HEK293T (cell line): Measurements from ENCODE around the gene USF1.

Experiments
- CTCF ChIA-PET: fragments of 350-600 bp; formaldehyde crosslinking; extraction: SDS; loops from one replicate; lab custom pipeline; 2021; ENCODE audit warnings: antibody characterized with exemption, inconsistent platforms; lab: Yijun Ruan, JAX
- POLR2A ChIA-PET: fragments of 350-600 bp; formaldehyde crosslinking; extraction: SDS; loops from one replicate; lab custom pipeline; 2020; ENCODE audit warnings: antibody characterized with exemption, inconsistent platforms; lab: Yijun Ruan, JAX
- DNase-seq: peaks from one replicate; pipeline ENCODE4 v3.0.0; 2012; ENCODE audit warnings: mixed read lengths; ENCODE audit errors: extremely low spot score
- ARNT ChIP-seq: fragments of 450-650 bp; IDR thresholded peaks from 2 replicates; pipeline ENCODE4 v1.6.1; 2017; ENCODE audit warnings: mild to moderate bottlenecking
- BHLHE40 ChIP-seq: fragments of 450-650 bp; IDR thresholded peaks from 2 replicates; pipeline ENCODE4 v1.6.1; 2016; ENCODE audit warnings: mild to moderate bottlenecking, moderate library complexity, borderline replicate concordance
- CTBP1 ChIP-seq: fragments of 450-650 bp; IDR thresholded peaks from 2 replicates; pipeline ENCODE4 v1.6.1; 2016; ENCODE audit warnings: borderline replicate concordance
- ELF4 ChIP-seq: fragments of 450-650 bp; IDR thresholded peaks from 2 replicates; pipeline ENCODE4 v1.6.1; 2017; ENCODE audit warnings: antibody characterized with exemption
- FOXA1 ChIP-seq: fragments of 450-650 bp; IDR thresholded peaks from 2 replicates; pipeline ENCODE4 v1.6.1; 2016; ENCODE audit warnings: mild to moderate bottlenecking
- FOXK2 ChIP-seq: fragments of 450-650 bp; IDR thresholded peaks from 2 replicates; pipeline ENCODE4 v1.6.1; 2016; ENCODE audit warnings: mild to moderate bottlenecking
- FOXM1 ChIP-seq: fragments of 450-650 bp; IDR thresholded peaks from 2 replicates; pipeline ENCODE4 v1.6.1; 2017; ENCODE audit warnings: mild to moderate bottlenecking, borderline replicate concordance
- HDGF ChIP-seq: fragments of 450-650 bp; IDR thresholded peaks from 2 replicates; pipeline ENCODE4 v1.6.1; 2017; ENCODE audit warnings: antibody characterized with exemption, borderline replicate concordance
- L3MBTL2 ChIP-seq: fragments of 450-650 bp; conservative IDR thresholded peaks from 2 replicates; pipeline ENCODE4 v1.6.1; 2016; ENCODE audit warnings: mild to moderate bottlenecking
- LEF1 ChIP-seq: fragments of 450-650 bp; IDR thresholded peaks from 2 replicates; pipeline ENCODE4 v1.6.1; 2017; ENCODE audit warnings: mild to moderate bottlenecking, borderline replicate concordance
- NFRKB ChIP-seq: fragments of 450-650 bp; IDR thresholded peaks from 2 replicates; pipeline ENCODE4 v1.6.1; 2016; ENCODE audit warnings: mild to moderate bottlenecking, moderate library complexity
- PKNOX1 ChIP-seq: fragments of 450-650 bp; IDR thresholded peaks from 2 replicates; pipeline ENCODE4 v1.6.1; 2016
- SP1 ChIP-seq: fragments of 450-650 bp; IDR thresholded peaks from 2 replicates; pipeline ENCODE4 v1.6.1; 2017
- SUZ12 ChIP-seq: fragments of 450-650 bp; IDR thresholded peaks from 2 replicates; pipeline ENCODE4 v1.6.1; 2016; ENCODE audit warnings: mild to moderate bottlenecking
- TARDBP ChIP-seq: fragments of 450-650 bp; IDR thresholded peaks from 2 replicates; pipeline ENCODE4 v1.6.1; 2016
- ZNF384 ChIP-seq: fragments of 450-650 bp; IDR thresholded peaks from 2 replicates; pipeline ENCODE4 v1.6.1; 2016

The USF1 gene

GRCh38 chr1:161013488-161014230 is 32.1 kb downstream of the USF1 start:
- ChIA-PET CTCF (interaction anchor here (1.4 kb wide), 1 partner anchor 16 kb away, joined by 4 read pairs; no protein-coding TSS in a partner anchor), POLR2A (interaction anchor here (1.1 to 1.3 kb wide), 2 partner anchors 32 to 120 kb away, joined by 3 read pairs; partner anchors contain the start of gene USF1)
- TF ChIP-seq SP1, result no peak
- TF ChIP-seq CTBP1, result no peak
- no peak for TF ChIP-seq ZNF384
- TF ChIP-seq PKNOX1, result no peak
- no peak for TF ChIP-seq TARDBP
- no peak for TF ChIP-seq LEF1
- DNase-seq, result no peak

GRCh38 chr1:161013131-161013487 is 32.7 kb downstream of the USF1 start:
- TF ChIP-seq FOXK2, result no peak
- no peak for TF ChIP-seq PKNOX1
- ChIA-PET CTCF (interaction anchor here (1.4 kb wide), 1 partner anchor 16 kb away, joined by 4 read pairs; no protein-coding TSS in a partner anchor), POLR2A (interaction anchor here (1.1 to 1.3 kb wide), 2 partner anchors 33 to 120 kb away, joined by 3 read pairs; partner anchors contain the start of gene USF1)
- no peak for DNase-seq

- DNase-seq, result no peak
- ChIA-PET CTCF (no interaction called here), POLR2A (no interaction called here)
- TF ChIP-seq NFRKB, result no peak
Observed at GRCh38 chr1:161012420-161012819, 33.4 kb downstream of the USF1 start.

GRCh38 chr1:161009602-161010211 is 36.1 kb downstream of the USF1 start:
- DNase-seq, result no peak
- CTCF ChIA-PET, result no interaction called here
- TF ChIP-seq TARDBP (no peak), FOXM1 (no peak), PKNOX1 (no peak), ARNT (no peak), L3MBTL2 (no peak), ZNF384 (no peak), HDGF (no peak), CTBP1 (no peak), SP1 (no peak), NFRKB (no peak), BHLHE40 (no peak), ELF4 (no peak), FOXA1 (no peak)
- POLR2A ChIA-PET, result no interaction called here

GRCh38 chr1:161008869-161009510 is 36.8 kb downstream of the USF1 start:
- TF ChIP-seq ZNF384, result no peak
- no peak for TF ChIP-seq SP1
- TF ChIP-seq ARNT, result no peak
- no peak for TF ChIP-seq PKNOX1
- TF ChIP-seq BHLHE40, result no peak
- TF ChIP-seq TARDBP, result no peak
- TF ChIP-seq ELF4, result no peak
- no peak for TF ChIP-seq FOXK2
- no peak for TF ChIP-seq CTBP1
- no peak for TF ChIP-seq LEF1
- no peak for TF ChIP-seq HDGF
- TF ChIP-seq SUZ12, result no peak
- no peak for TF ChIP-seq FOXM1
- no peak for TF ChIP-seq L3MBTL2
- POLR2A ChIA-PET, result no interaction called here
- no peak for DNase-seq
- CTCF ChIA-PET, result no interaction called here

DNA sequence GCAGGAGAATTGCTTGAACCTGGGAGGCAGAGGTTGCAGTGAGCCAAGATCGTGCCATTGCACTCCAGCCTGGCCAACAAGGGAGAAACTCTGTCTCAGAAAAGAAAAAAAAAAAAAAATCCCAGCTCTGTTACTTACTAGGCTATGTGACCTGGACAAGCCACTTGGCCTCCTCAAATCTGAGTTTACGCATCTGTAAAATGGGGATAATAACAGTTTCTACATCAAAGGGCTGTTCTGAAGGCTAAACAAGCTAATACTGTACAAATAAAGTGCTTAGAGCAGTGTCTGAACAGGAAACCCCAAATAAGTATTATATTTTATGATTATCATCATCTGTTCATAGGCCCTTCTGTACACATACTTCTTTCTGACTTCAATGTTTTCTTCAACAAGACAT is 38.4 kb downstream of the USF1 start:
- DNase-seq, result no peak
- TF ChIP-seq NFRKB, result no peak
- TF ChIP-seq FOXA1, result no peak
- TF ChIP-seq ARNT, result no peak
- TF ChIP-seq SP1, result no peak
- TF ChIP-seq ZNF384, result no peak
- CTCF ChIA-PET, result no interaction called here
- POLR2A ChIA-PET, result interaction anchor here (1.1 kb wide), 1 partner anchor 13 kb away, joined by 5 read pairs; the partner anchor contains the start of gene F11R
